EH (cell line): Measurements from ENCODE around the gene JAML.

Source experiments
- DNase-seq: peaks from one replicate; pipeline ENCODE4 v3.0.0-alpha.2; 2015; ENCODE audit warnings: low read depth

The JAML gene

GRCh38 chr11:118167906-118168305 is 56.9 kb downstream of the JAML start:
- no peak for DNase-seq

GRCh38 chr11:118167253-118167652 is 57.6 kb downstream of the JAML start:
- DNase-seq: no peak

GRCh38 chr11:118166641-118167040 is 58.2 kb downstream of the JAML start:
- DNase-seq: no peak

GRCh38 chr11:118164885-118165284 is 59.9 kb downstream of the JAML start:
- no peak for DNase-seq

- no peak for DNase-seq
Measured at GRCh38 chr11:118163494-118163893, 61.3 kb downstream of the JAML start.

GRCh38 chr11:118162846-118163245 is 62.0 kb downstream of the JAML start:
- DNase-seq: no peak

GRCh38 chr11:118161786-118162185 is 63.0 kb downstream of the JAML start:
- no peak for DNase-seq

GRCh38 chr11:118157186-118157895 is 67.5 kb downstream of the JAML start:
- no peak for DNase-seq

GRCh38 chr11:118156531-118157185 is 68.2 kb downstream of the JAML start:
- DNase-seq: no peak

- no peak for DNase-seq
Measured at GRCh38 chr11:118155776-118156530, 68.9 kb downstream of the JAML start.

GRCh38 chr11:118154641-118155040 is 70.2 kb downstream of the JAML start:
- DNase-seq: no peak

GRCh38 chr11:118153976-118154375 is 70.8 kb downstream of the JAML start:
- no peak for DNase-seq

- DNase-seq: no peak
Measured at GRCh38 chr11:118153516-118153915, 71.3 kb downstream of the JAML start.

- DNase-seq: peak; percentile 58
Measured at GRCh38 chr11:118152552-118153471, 72.0 kb downstream of the JAML start, which contains the start of gene SCN4B. TSS of gene SCN4B (minus strand) at chr11:118152823. CDS start at chr11:118152673, 150 bp downstream.

GRCh38 chr11:118152020-118152551 is 72.7 kb downstream of the JAML start:
- DNase-seq: no peak

- peak; percentile 10 for DNase-seq
Measured at GRCh38 chr11:118151431-118151830, 73.4 kb downstream of the JAML start.

- no peak for DNase-seq
Measured at GRCh38 chr11:118149493-118149892, 75.3 kb downstream of the JAML start.

GRCh38 chr11:118148856-118149255 is 76.0 kb downstream of the JAML start:
- no peak for DNase-seq

- DNase-seq: no peak
Measured at GRCh38 chr11:118148240-118148639, 76.6 kb downstream of the JAML start.

GRCh38 chr11:118147502-118147901 is 77.3 kb downstream of the JAML start:
- DNase-seq: no peak

GRCh38 chr11:118146554-118146953 is 78.3 kb downstream of the JAML start:
- DNase-seq: no peak
